OCI-LY1 (cell line): ENCODE results near the gene PDCD1.

Experiments
- H2AFZ ChIP-seq: fragments of 200-600 bp; sonication (generic), shearing (Covaris generic); 2 replicates; pipeline ENCODE4 v1.6.0; 2014; ENCODE audit warnings: antibody characterized with exemption, mild to moderate bottlenecking, low read length
- H3F3A ChIP-seq: fragments of 200-600 bp; sonication (generic), shearing (Covaris generic); 2 replicates; pipeline ENCODE4 v1.6.0; 2014; ENCODE audit warnings: mild to moderate bottlenecking, antibody characterized with exemption, low read length, moderate library complexity; ENCODE audit not compliant: insufficient read depth
- H3K27ac ChIP-seq: fragments of 200-600 bp; sonication (generic); 2 replicates; pipeline ENCODE4 v1.5.1; 2014; ENCODE audit warnings: low read length, mixed run types, mild to moderate bottlenecking, low read depth; ENCODE audit not compliant: poor library complexity, severe bottlenecking
- H3K27me3 ChIP-seq: fragments of 200-600 bp; sonication (generic); 2 replicates; pipeline ENCODE4 v1.6.0; 2014; ENCODE audit warnings: antibody characterized with exemption, mild to moderate bottlenecking, low read length, moderate library complexity; ENCODE audit not compliant: insufficient read depth
- H3K36me3 ChIP-seq: fragments of 200-600 bp; sonication (generic); 2 replicates; pipeline ENCODE4 v1.6.1; 2014; ENCODE audit warnings: mild to moderate bottlenecking, antibody characterized with exemption, low read length, moderate library complexity, mixed read lengths; ENCODE audit not compliant: insufficient read depth
- H3K4me1 ChIP-seq: fragments of 200-600 bp; sonication (generic); 2 replicates; pipeline ENCODE4 v1.5.1; 2014; ENCODE audit warnings: mild to moderate bottlenecking, low read length, moderate library complexity; ENCODE audit not compliant: insufficient read depth, severe bottlenecking
- H3K4me2 ChIP-seq: fragments of 200-600 bp; sonication (generic), shearing (Covaris generic); 2 replicates; pipeline ENCODE4 v1.6.1; 2014; ENCODE audit warnings: low read length
- H3K4me3 ChIP-seq: fragments of 200-600 bp; sonication (generic); 2 replicates; pipeline ENCODE4 v1.5.1; 2014; ENCODE audit warnings: low read length, low read depth, mild to moderate bottlenecking, mixed read lengths; ENCODE audit not compliant: poor library complexity, severe bottlenecking
- H3K79me2 ChIP-seq: fragments of 200-600 bp; shearing (Covaris generic); 2 replicates; pipeline ENCODE4 v1.6.1; 2016; ENCODE audit warnings: mixed run types, low read length, mixed read lengths; ENCODE audit not compliant: insufficient read depth
- H3K9ac ChIP-seq: fragments of 200-600 bp; sonication (generic), shearing (Covaris generic); 2 replicates; pipeline ENCODE4 v1.6.1; 2014; ENCODE audit warnings: mild to moderate bottlenecking, low read length, mixed read lengths
- H3K9me2 ChIP-seq: fragments of 200-600 bp; sonication (generic), shearing (Covaris generic); 2 replicates; pipeline ENCODE4 v1.6.1; 2014; ENCODE audit warnings: low read depth, mild to moderate bottlenecking, low read length, mixed read lengths
- H3K9me3 ChIP-seq: fragments of 200-600 bp; shearing (Covaris generic); 2 replicates; pipeline ENCODE4 v1.6.1; 2014; ENCODE audit warnings: low read length, mixed read lengths
- H4K20me1 ChIP-seq: fragments of 200-600 bp; sonication (generic), shearing (Covaris generic); 2 replicates; pipeline ENCODE4 v1.6.0; 2016; ENCODE audit warnings: mild to moderate bottlenecking, low read length; ENCODE audit not compliant: insufficient read depth
- CTCF ChIP-seq: fragments of 200-600 bp; sonication (generic), shearing (Covaris generic); IDR thresholded peaks from 2 replicates; pipeline ENCODE4 v1.5.1; 2017; ENCODE audit warnings: mild to moderate bottlenecking, antibody characterized with exemption, low read length, moderate library complexity, mixed read lengths
- EZH2 ChIP-seq: fragments of 200-600 bp; sonication (generic), shearing (Covaris generic); IDR thresholded peaks from 2 replicates; pipeline ENCODE4 v1.8.0; 2017; ENCODE audit warnings: borderline replicate concordance, mixed run types, mild to moderate bottlenecking, antibody characterized with exemption, low read length, moderate library complexity, mixed read lengths

The PDCD1 gene

DNA sequence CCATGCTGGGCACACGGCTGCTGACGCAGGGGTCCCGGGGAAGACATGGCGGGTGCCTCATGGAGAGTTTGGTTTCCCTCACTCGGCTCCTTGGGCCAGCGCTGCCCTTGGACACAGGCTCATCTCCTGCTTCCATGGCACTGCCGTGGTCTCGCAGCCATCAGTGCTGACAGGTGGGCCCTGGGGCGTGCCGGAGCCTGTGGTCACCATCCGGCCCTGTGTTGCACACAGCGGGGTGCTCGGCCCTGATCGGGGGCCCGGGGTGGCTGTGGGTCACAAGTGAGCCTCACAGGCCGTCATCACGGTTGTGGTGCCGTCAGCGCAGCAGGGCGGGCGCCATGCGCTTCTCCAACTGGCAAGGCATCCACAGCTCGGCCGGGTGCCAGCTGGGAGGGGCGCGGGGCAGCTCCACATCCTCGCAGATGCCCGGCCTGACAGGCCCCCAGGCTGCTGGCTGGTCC is 11.4 kb upstream of the PDCD1 start:
- Histone ChIP-seq H3K4me2 (no peak overlapping the region), H2AFZ (no peak overlapping the region), H4K20me1 (no peaks in the 10 kb centered on the region), H3K9ac (no peak overlapping the region), H3F3A (no peaks in the 10 kb centered on the region), H3K27me3 (peaks cover 7% of the 10 kb centered on the region), H3K4me3 (no peak overlapping the region), H3K9me2 (no peaks in the 10 kb centered on the region), H3K36me3 (no peaks in the 10 kb centered on the region; the same call in 1 of the 2 replicates), H3K9me3 (no peaks in the 10 kb centered on the region), H3K27ac (no peak overlapping the region), H3K79me2 (no peaks in the 10 kb centered on the region), H3K4me1 (no peaks in the 10 kb centered on the region)
- TF ChIP-seq EZH2 (no peak), CTCF (no peak)

GRCh38 chr2:241869087-241869961 is 10.6 kb upstream of the PDCD1 start, which contains the start of gene RTP5:
Gene RTP5 (plus strand): TSS chr2:241869729. CDS start chr2:241869757, 28 bp downstream.
- H3K27me3 ChIP-seq: peaks cover 7% of the 10 kb centered on the region
- H3F3A ChIP-seq: no peaks in the 10 kb centered on the region
- H3K36me3 ChIP-seq: no peaks in the 10 kb centered on the region
- no peaks in the 10 kb centered on the region for H4K20me1 ChIP-seq
- no peak within 1 kb of the TSS for H3K9ac ChIP-seq
- no peaks in the 10 kb centered on the region for H3K4me1 ChIP-seq
- no peak within 1 kb of the TSS for H3K4me2 ChIP-seq
- H3K9me2 ChIP-seq: no peaks in the 10 kb centered on the region
- no peak within 1 kb of the TSS for H2AFZ ChIP-seq
- H3K79me2 ChIP-seq: no peaks in the 10 kb centered on the region
- H3K4me3 ChIP-seq: no peak within 1 kb of the TSS
- TF ChIP-seq CTCF: no peak
- TF ChIP-seq EZH2: no peak
- no peaks in the 10 kb centered on the region for H3K9me3 ChIP-seq
- no peak within 1 kb of the TSS for H3K27ac ChIP-seq

DNA sequence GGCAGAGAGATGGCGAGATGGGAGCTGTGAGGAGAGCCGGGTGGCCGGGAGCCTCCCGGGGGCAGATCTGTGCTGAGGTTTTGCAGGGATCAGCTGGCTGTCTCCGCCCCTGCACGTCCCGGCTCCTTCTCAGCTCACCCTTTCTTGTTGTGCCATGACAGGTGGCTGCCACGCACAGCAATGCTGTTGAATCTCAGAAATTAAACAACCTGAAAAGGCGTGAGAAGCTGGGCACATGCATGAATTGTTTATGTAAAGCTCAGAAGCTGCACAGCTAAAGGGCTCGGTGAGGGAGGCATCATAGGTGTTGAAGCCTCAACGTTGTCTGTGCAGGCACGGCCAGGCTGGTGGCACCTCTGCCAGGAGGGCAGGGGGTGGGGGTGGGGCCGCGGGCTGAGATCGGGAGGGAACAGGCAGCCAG is 10.0 kb upstream of the PDCD1 start:
- Histone ChIP-seq H3K36me3 (no peaks in the 10 kb centered on the region), H3K9me2 (no peaks in the 10 kb centered on the region), H3K79me2 (no peaks in the 10 kb centered on the region), H3K9ac (no peak overlapping the region), H4K20me1 (no peaks in the 10 kb centered on the region), H3K4me2 (no peak overlapping the region), H3K4me3 (no peak overlapping the region), H3K4me1 (no peaks in the 10 kb centered on the region), H3K27me3 (peaks cover 7% of the 10 kb centered on the region), H3K9me3 (no peaks in the 10 kb centered on the region), H2AFZ (no peak overlapping the region), H3K27ac (no peak overlapping the region), H3F3A (no peaks in the 10 kb centered on the region)
- TF ChIP-seq EZH2 (no peak), CTCF (no peak)
